ENCODE results near the gene CHRM5.

GRCh38 chr15:34099914-34100313 is 131.6 kb downstream of the CHRM5 start:
- TF ChIP-seq CTCF (IDR thresholded peaks at IDR 0.05; ENCODE audit: low read length) = no peak
- TF ChIP-seq EZH2 (optimal IDR thresholded peaks at IDR 0.05; ENCODE audit: low read depth, low read length) = no peak

Data from MM.1S (cell line).